Omental fat pad (tissue), 4 donors: Measurements from ENCODE around the gene SEMA3A. TPM values are rescaled to one million over a fixed set of nuclear protein-coding genes. Genes with fewer than 3 reads are reported as not detected.
"Not testable (repeated sequence)": the region's sequence is repeated elsewhere in the genome, so short reads cannot be mapped to it uniquely, and the experiment has no call there.

ENCODE experiments used
- ATAC-seq: fragments of 150-250 bp; one replicate; pipeline ENCODE4 v1.9.1; 2016; ENCODE audit warnings: mild to moderate bottlenecking, moderate library complexity; ENCODE audit not compliant: low FRiP score
- DNase-seq: peaks from one replicate; pipeline ENCODE4 v3.0.0-alpha.2; 2019; ENCODE audit warnings: low spot score
- CTCF ChIP-seq, 3 donors: fragments of 450-650 bp; IDR thresholded peaks; one replicate each; pipeline ENCODE4 v1.5.1; 2016 to 2017; ENCODE audit warnings: antibody characterized with exemption in 3 of 3, mild to moderate bottlenecking in 3 of 3, moderate library complexity in 2 of 3
- total RNA-seq, 4 donors: library from RNA; depleted of rRNA; stranded (reverse); fragments of >200 nt; gene quantifications; one replicate each; pipeline ENCODE4 v1.1.0, GENCODE V29; 2016

SEMA3A gene
- total RNA-seq, 4 donors from 2014 or later, result 4.3 to 11.4 (median 7.4) TPM

GRCh38 chr7:84230491-84230890, 35.9 kb upstream of the SEMA3A start:
- TF ChIP-seq CTCF (IDR thresholded peaks at IDR 0.05), result no peak
- DNase-seq (no peak), ATAC-seq (no peak)

- DNase-seq, result no peak
- ATAC-seq, result no peak
- no peak for TF ChIP-seq CTCF (IDR thresholded peaks at IDR 0.05)
Observed at GRCh38 chr7:84228526-84228925, 33.9 kb upstream of the SEMA3A start.

GRCh38 chr7:84226759-84227158, 32.2 kb upstream of the SEMA3A start:
- no peak for ATAC-seq
- no peak for TF ChIP-seq CTCF (IDR thresholded peaks at IDR 0.05)
- DNase-seq, result no peak

GRCh38 chr7:84224505-84224904, 29.9 kb upstream of the SEMA3A start:
- ATAC-seq (no peak), DNase-seq (no peak)

DNA sequence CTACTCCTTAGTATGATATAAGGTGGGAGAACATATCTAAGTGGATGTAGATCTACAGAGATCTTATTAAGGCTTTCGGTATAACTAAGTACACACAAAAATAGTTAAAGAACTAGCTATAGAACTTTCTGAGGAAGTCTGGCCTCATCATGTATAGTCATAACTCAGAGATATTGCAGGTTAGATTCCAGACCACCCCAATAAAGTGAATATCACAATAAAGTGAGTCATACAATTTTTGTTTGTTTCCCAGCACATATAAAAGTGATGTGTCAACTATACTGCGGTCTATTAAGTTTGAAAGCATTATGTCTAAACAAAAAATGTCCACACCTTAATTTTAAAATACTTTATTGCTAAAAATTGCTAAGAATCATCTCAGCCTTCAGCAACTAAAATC, 24.7 kb upstream of the SEMA3A start:
- DNase-seq, result no peak
- no peak for TF ChIP-seq CTCF (IDR thresholded peaks at IDR 0.05)
- no peak for ATAC-seq

More at GRCh38 chr7:84224505-84224904, 29.9 kb upstream of the SEMA3A start:
- TF ChIP-seq CTCF (IDR thresholded peaks at IDR 0.05), result no peak

DNA sequence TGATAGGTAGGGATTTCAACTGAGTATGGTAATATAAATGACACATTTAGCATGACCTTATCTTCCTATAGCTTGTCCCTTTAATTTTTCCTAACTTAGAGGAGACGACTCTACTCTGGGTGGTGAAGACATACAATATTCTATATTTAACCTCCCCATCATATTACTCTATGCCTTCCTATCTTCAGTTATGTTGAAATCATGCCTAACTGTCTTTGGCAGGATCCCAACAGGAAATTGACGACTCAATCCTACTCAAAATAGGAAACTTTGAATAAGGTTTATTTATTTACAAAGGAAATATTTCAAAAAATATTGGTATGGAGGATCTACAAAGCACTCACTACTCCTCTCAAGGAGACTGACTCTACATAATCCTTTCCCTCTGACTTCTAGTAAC, 24.1 kb upstream of the SEMA3A start:
- TF ChIP-seq CTCF (IDR thresholded peaks at IDR 0.05), result no peak
- ATAC-seq, result no peak
- no peak for DNase-seq

DNA sequence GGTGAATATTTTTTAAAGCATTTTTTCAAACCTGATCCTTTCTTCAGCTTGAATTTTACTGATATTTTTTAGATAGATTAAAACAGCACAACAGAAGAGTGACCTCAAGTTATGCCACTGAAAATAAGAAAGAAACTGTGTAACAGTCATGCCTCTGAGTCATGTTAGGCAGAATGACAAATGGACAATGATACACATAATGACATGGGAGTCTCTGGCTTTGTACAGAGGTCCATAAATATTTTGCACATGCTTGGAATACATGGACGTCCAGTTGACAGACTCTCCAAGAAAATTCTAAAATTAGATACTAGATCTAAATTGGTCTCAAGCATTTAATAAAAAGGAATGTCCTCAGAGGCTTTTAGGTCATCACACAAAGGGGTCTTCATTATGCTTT, 21.9 kb upstream of the SEMA3A start:
- TF ChIP-seq CTCF (IDR thresholded peaks at IDR 0.05), result no peak
- DNase-seq, result no peak
- ATAC-seq, result no peak

DNA sequence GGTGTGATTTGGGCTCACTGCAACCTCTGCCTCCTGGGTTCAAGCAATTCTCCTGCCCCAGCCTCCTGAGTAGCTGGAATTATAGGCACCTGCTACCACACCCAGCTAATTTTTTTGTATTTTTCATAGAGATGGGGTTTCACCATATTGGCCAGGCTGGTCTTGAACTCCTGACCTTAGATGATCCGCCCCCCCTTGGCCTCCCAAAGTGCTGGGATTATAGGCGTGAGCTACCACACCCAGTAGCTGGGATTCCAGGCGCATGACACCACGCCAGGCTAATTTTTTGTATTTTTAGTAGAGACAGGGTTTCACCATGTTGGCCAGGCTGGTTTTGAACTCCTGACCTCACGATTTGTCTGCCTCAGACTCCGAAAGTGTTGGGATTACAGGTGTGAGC, 20.2 kb upstream of the SEMA3A start:
- not testable (repeated sequence) for ATAC-seq, DNase-seq
